Measurements from ENCODE around the gene NOP56.
"Not testable (repeated sequence)": the region's sequence is repeated elsewhere in the genome, so short reads cannot be mapped to it uniquely, and the experiment has no call there.

GRCh38 chr20:2682040-2682439 lies 29.6 kb downstream of the NOP56 start:
- not testable (repeated sequence) for TF ChIP-seq EZH2 (IDR thresholded peaks at IDR 0.05; ENCODE audit: low read length); CTCF (optimal IDR thresholded peaks at IDR 0.05 in 1 of 3, IDR thresholded peaks at IDR 0.05 in 1 of 3, conservative IDR thresholded peaks at IDR 0.05 in 1 of 3; ENCODE audit: extremely low read depth in 1 of 3, insufficient read depth in 2 of 3, low read length in 3 of 3)
